Endothelial cell (in vitro differentiated cells): ENCODE data around the gene TCERG1L. TPM values are rescaled to one million over a fixed set of nuclear protein-coding genes. Genes with fewer than 3 reads are reported as not detected.

Source experiments
- DNase-seq: peaks from one replicate; pipeline ENCODE4 v3.0.0; 2021; ENCODE audit warnings: low spot score
- H3K27ac Mint-ChIP-seq: one replicate; pipeline ENCODE4 v1.8.0; 2021; ENCODE audit warnings: mixed read lengths, inconsistent platforms; ENCODE audit not compliant: unreplicated experiment
- H3K27me3 Mint-ChIP-seq: one replicate; pipeline ENCODE4 v1.8.0; 2021; ENCODE audit warnings: mild to moderate bottlenecking, moderate library complexity, mixed read lengths, inconsistent platforms; ENCODE audit not compliant: unreplicated experiment
- H3K36me3 Mint-ChIP-seq: one replicate; pipeline ENCODE4 v1.8.0; 2021; ENCODE audit warnings: mild to moderate bottlenecking, low read depth, mixed read lengths, inconsistent platforms; ENCODE audit not compliant: unreplicated experiment
- H3K4me1 Mint-ChIP-seq: one replicate; pipeline ENCODE4 v1.8.0; 2021; ENCODE audit warnings: mild to moderate bottlenecking, mixed read lengths, inconsistent platforms; ENCODE audit not compliant: unreplicated experiment
- H3K4me3 Mint-ChIP-seq: one replicate; pipeline ENCODE4 v1.8.0; 2021; ENCODE audit warnings: mild to moderate bottlenecking, mixed read lengths, inconsistent platforms; ENCODE audit not compliant: unreplicated experiment
- H3K9me3 Mint-ChIP-seq: one replicate; pipeline ENCODE4 v1.8.0; 2021; ENCODE audit warnings: mixed read lengths, inconsistent platforms; ENCODE audit not compliant: unreplicated experiment
- CTCF ChIP-seq: fragments of 200-600 bp; sonication (generic); IDR thresholded peaks from one replicate; pipeline ENCODE4 v1.5.0; 2021; ENCODE audit warnings: antibody characterized with exemption; ENCODE audit not compliant: unreplicated experiment
- total RNA-seq: library from RNA; stranded (reverse); fragmentation: NEBNext Ultra II Directional; extraction: Animal tissue kit (Norgen Biotek cat#: 25700); gene quantifications from one replicate; pipeline ENCODE4 v1.2.1, GENCODE V29; 2021; ENCODE audit not compliant: unreplicated experiment

TCERG1L gene
- total RNA-seq, 1 donor from 2014 or later, result not detected

GRCh38 chr10:131195558-131196159 is 115.9 kb downstream of the TCERG1L start:
- H3K4me1 Mint-ChIP-seq, result no peaks in the 10 kb centered on the region
- H3K36me3 Mint-ChIP-seq, result peaks cover 17% of the 10 kb centered on the region
- DNase-seq, result no peak
- no peak overlapping the region for H3K27ac Mint-ChIP-seq
- H3K27me3 Mint-ChIP-seq, result peaks cover 15% of the 10 kb centered on the region
- TF ChIP-seq CTCF, result no peak
- H3K9me3 Mint-ChIP-seq, result peaks cover 54% of the 10 kb centered on the region
- peak overlapping the region; percentile 20 for H3K4me3 Mint-ChIP-seq

GRCh38 chr10:131195116-131195515 is 116.4 kb downstream of the TCERG1L start:
- no peak for TF ChIP-seq CTCF
- H3K27ac Mint-ChIP-seq, result no peak overlapping the region
- H3K4me1 Mint-ChIP-seq, result no peaks in the 10 kb centered on the region
- DNase-seq, result no peak
- peaks cover 12% of the 10 kb centered on the region for H3K27me3 Mint-ChIP-seq
- peaks cover 53% of the 10 kb centered on the region for H3K9me3 Mint-ChIP-seq
- H3K36me3 Mint-ChIP-seq, result peaks cover 17% of the 10 kb centered on the region
- H3K4me3 Mint-ChIP-seq, result no peak overlapping the region

DNA sequence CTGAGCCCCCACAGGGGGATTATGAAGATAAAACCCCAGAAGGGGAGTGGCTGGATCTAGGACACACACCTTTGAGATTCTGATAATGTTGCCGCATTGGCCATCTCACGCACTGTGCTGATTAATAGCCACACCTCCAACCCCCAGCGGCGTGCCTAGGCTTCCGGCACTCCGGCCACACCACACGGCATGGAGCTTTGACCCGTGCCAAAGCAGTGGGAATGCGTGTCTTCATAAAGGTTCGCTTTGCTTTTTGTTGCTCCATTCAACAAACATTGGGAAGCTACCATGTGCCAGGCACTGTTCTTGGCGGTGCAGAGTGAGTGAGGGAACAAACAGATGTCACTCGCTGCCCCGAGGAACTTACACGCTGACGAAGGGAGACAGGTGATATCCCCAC is 117.6 kb downstream of the TCERG1L start:
- Mint-ChIP-seq H3K36me3 (peaks cover 11% of the 10 kb centered on the region), H3K27me3 (peaks cover 9% of the 10 kb centered on the region), H3K4me3 (no peak overlapping the region), H3K27ac (no peak overlapping the region), H3K9me3 (peaks cover 42% of the 10 kb centered on the region), H3K4me1 (no peaks in the 10 kb centered on the region)
- no peak for TF ChIP-seq CTCF
- no peak for DNase-seq

DNA sequence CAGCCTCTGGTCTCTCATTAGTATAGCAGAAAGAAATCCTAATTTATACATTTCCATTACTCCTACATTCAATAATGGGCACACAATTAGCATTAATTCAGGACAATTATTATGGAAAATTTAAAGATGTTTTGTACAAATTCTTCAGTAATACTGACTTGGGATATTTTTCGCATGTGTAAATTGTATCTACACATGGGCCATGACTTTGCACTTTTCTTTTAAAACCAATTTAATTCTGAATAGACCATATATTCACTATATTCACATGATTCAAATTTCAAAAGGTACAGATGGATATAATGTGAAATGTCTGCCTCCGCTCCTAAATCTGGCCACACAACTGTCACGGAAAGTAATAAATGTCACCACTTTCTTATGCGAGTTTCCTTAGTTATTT is 123.0 kb downstream of the TCERG1L start:
- H3K27me3 Mint-ChIP-seq, result peaks cover 6% of the 10 kb centered on the region
- peaks cover 29% of the 10 kb centered on the region for H3K9me3 Mint-ChIP-seq
- H3K36me3 Mint-ChIP-seq, result peaks cover 6% of the 10 kb centered on the region
- no peak for TF ChIP-seq CTCF
- H3K27ac Mint-ChIP-seq, result no peak overlapping the region
- no peaks in the 10 kb centered on the region for H3K4me1 Mint-ChIP-seq
- no peak for DNase-seq
- no peak overlapping the region for H3K4me3 Mint-ChIP-seq

- Mint-ChIP-seq H3K4me3 (no peak overlapping the region), H3K36me3 (peaks cover 6% of the 10 kb centered on the region), H3K9me3 (peaks cover 32% of the 10 kb centered on the region), H3K4me1 (no peaks in the 10 kb centered on the region), H3K27me3 (peaks cover 6% of the 10 kb centered on the region), H3K27ac (no peak overlapping the region)
- DNase-seq, result no peak
- TF ChIP-seq CTCF, result no peak
These were observed 123.6 kb downstream of the TCERG1L start for GRCh38 chr10:131187926-131188325.
